Astrocyte (in vitro differentiated cells and primary cell): ENCODE data around the gene KRT39. TPM values are rescaled to one million over a fixed set of nuclear protein-coding genes. Genes with fewer than 3 reads are reported as not detected.
A peak's percentile ranks its signal among the peaks of the same experiment; 100 is the strongest.

Experiments used
- DNase-seq: peaks from one replicate; pipeline ENCODE4 v3.0.0-alpha.2; 2010; ENCODE audit warnings: low read depth
- FAIRE-seq: peaks from 2 replicates; lab custom pipeline; 2011; peaks lifted over from hg19 to GRCh38; lab: Jason Lieb, UNC
- H2AFZ ChIP-seq: 2 replicates; pipeline ENCODE4 v1.6.0; 2012; ENCODE audit warnings: low read depth, low read length, inconsistent platforms
- H3K27ac ChIP-seq: 2 replicates; pipeline ENCODE4 v1.5.1; 2011; ENCODE audit warnings: low read depth, low read length, inconsistent platforms
- H3K27me3 ChIP-seq: 2 replicates; pipeline ENCODE4 v1.6.0; 2011; ENCODE audit warnings: low read length, inconsistent platforms; ENCODE audit not compliant: insufficient read depth
- H3K36me3 ChIP-seq: 2 replicates; pipeline ENCODE4 v1.5.1; 2011; ENCODE audit warnings: low read length, inconsistent platforms; ENCODE audit not compliant: insufficient read depth
- H3K4me1 ChIP-seq: 2 replicates; pipeline ENCODE4 v1.5.1; 2011; ENCODE audit warnings: low read length, inconsistent platforms; ENCODE audit not compliant: insufficient read depth
- H3K4me2 ChIP-seq: 2 replicates; pipeline ENCODE4 v1.6.0; 2012; ENCODE audit warnings: low read length, inconsistent platforms
- H3K4me3 ChIP-seq: 2 replicates; pipeline ENCODE4 v1.5.1; 2011; ENCODE audit warnings: low read depth, mild to moderate bottlenecking, low read length, inconsistent platforms; ENCODE audit not compliant: insufficient read depth
- H3K79me2 ChIP-seq: 2 replicates; pipeline ENCODE4 v1.6.0; 2012; ENCODE audit warnings: mild to moderate bottlenecking, low read length, inconsistent platforms; ENCODE audit not compliant: insufficient read depth
- H3K9ac ChIP-seq: 2 replicates; pipeline ENCODE4 v1.6.0; 2012; ENCODE audit warnings: mild to moderate bottlenecking, low read length, inconsistent platforms
- H3K9me3 ChIP-seq: 2 replicates; pipeline ENCODE4 v1.5.1; 2012; ENCODE audit warnings: low read depth, mild to moderate bottlenecking, low read length, inconsistent platforms; ENCODE audit not compliant: insufficient read depth
- H4K20me1 ChIP-seq: 2 replicates; pipeline ENCODE4 v1.6.0; 2012; ENCODE audit warnings: low read length, inconsistent platforms; ENCODE audit not compliant: insufficient read depth
- H3K27ac Mint-ChIP-seq: one replicate; pipeline ENCODE4 v1.8.0; 2021; ENCODE audit warnings: mild to moderate bottlenecking, mixed read lengths; ENCODE audit not compliant: unreplicated experiment
- H3K27me3 Mint-ChIP-seq: one replicate; pipeline ENCODE4 v1.8.0; 2021; ENCODE audit warnings: low read depth, mixed read lengths; ENCODE audit not compliant: unreplicated experiment
- H3K36me3 Mint-ChIP-seq: one replicate; pipeline ENCODE4 v1.8.0; 2021; ENCODE audit warnings: low read depth, mixed read lengths; ENCODE audit not compliant: unreplicated experiment
- H3K4me1 Mint-ChIP-seq: one replicate; pipeline ENCODE4 v1.8.0; 2021; ENCODE audit warnings: low read depth, mixed read lengths; ENCODE audit not compliant: unreplicated experiment
- H3K4me3 Mint-ChIP-seq: one replicate; pipeline ENCODE4 v1.8.0; 2021; ENCODE audit warnings: mild to moderate bottlenecking, moderate library complexity, mixed read lengths; ENCODE audit not compliant: unreplicated experiment
- H3K9me3 Mint-ChIP-seq: one replicate; pipeline ENCODE4 v1.8.0; 2021; ENCODE audit warnings: mild to moderate bottlenecking, mixed read lengths; ENCODE audit not compliant: unreplicated experiment
- EZH2 ChIP-seq: IDR thresholded peaks from 2 replicates; pipeline ENCODE4 v1.6.1; 2012; ENCODE audit warnings: mild to moderate bottlenecking, low read length, inconsistent platforms; ENCODE audit not compliant: insufficient read depth
- total RNA-seq: library from RNA; stranded (reverse); gene quantifications from 2 replicates; pipeline ENCODE4 v1.2.1, GENCODE V29; 2021
- TF ChIP-seq, protein P1 (sequence below): IDR thresholded peaks from 2 replicates; pipeline ENCODE4 v1.5.1; 2011; ENCODE audit warnings: low read depth, mild to moderate bottlenecking, inconsistent platforms, low read length, moderate library complexity; ENCODE audit not compliant: insufficient read depth

Gene KRT39
- total RNA-seq, 1 donor from 2014 or later, result not detected

DNA sequence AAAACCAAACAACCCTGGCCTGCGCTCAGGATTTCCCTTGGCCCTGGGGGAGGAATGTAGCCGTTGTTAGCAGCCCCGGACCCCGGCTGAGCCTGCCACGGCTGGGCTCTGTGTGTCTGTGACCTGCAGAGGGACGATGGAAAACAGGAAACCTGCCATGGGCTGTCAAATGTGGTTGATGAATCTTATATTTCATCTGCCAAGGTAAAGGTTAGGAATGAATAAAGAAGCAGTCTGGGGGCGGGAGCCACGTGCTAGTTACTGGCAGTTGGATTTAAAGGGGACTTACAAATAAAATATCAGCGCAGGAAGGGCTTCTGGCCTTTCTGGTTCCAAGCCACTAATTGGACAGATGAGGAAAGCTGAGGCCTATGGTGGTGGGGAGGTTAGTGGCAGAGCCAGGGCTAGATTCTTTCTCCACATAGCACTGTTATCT, 29.3 kb downstream of the KRT39 start, which contains the start of gene KRT23:
Gene KRT23, minus strand, starts transcription at position 263 of the 436 bp plus-strand sequence. CDS start 1,043 bp downstream, outside the sequence.
- no peaks in the 10 kb centered on the region for H3K9me3 ChIP-seq
- Mint-ChIP-seq H3K27ac (no peak within 1 kb of the TSS), H3K36me3 (no peaks in the 10 kb centered on the region), H3K27me3 (no peaks in the 10 kb centered on the region), H3K4me3 (no peak within 1 kb of the TSS), H3K4me1 (peaks cover 9% of the 10 kb centered on the region), H3K9me3 (peaks cover 2% of the 10 kb centered on the region)
- H3K27me3 ChIP-seq, result no peaks in the 10 kb centered on the region
- H3K9ac ChIP-seq, result peak within 1 kb of the TSS; percentile 48
- FAIRE-seq (no peak), DNase-seq (peak; percentile 75)
- H3K27ac ChIP-seq, result peak within 1 kb of the TSS; percentile 29
- no peaks in the 10 kb centered on the region for H4K20me1 ChIP-seq
- H3K4me2 ChIP-seq, result peak within 1 kb of the TSS; percentile 14
- no peak within 1 kb of the TSS for H3K4me3 ChIP-seq
- H3K4me1 ChIP-seq, result peaks cover 17% of the 10 kb centered on the region
- H2AFZ ChIP-seq, result peak within 1 kb of the TSS; percentile 50
- TF ChIP-seq, protein P1, sequence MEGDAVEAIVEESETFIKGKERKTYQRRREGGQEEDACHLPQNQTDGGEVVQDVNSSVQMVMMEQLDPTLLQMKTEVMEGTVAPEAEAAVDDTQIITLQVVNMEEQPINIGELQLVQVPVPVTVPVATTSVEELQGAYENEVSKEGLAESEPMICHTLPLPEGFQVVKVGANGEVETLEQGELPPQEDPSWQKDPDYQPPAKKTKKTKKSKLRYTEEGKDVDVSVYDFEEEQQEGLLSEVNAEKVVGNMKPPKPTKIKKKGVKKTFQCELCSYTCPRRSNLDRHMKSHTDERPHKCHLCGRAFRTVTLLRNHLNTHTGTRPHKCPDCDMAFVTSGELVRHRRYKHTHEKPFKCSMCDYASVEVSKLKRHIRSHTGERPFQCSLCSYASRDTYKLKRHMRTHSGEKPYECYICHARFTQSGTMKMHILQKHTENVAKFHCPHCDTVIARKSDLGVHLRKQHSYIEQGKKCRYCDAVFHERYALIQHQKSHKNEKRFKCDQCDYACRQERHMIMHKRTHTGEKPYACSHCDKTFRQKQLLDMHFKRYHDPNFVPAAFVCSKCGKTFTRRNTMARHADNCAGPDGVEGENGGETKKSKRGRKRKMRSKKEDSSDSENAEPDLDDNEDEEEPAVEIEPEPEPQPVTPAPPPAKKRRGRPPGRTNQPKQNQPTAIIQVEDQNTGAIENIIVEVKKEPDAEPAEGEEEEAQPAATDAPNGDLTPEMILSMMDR, result no peak
- TF ChIP-seq EZH2, result no peak
- no peaks in the 10 kb centered on the region for H3K36me3 ChIP-seq
- no peaks in the 10 kb centered on the region for H3K79me2 ChIP-seq

DNA sequence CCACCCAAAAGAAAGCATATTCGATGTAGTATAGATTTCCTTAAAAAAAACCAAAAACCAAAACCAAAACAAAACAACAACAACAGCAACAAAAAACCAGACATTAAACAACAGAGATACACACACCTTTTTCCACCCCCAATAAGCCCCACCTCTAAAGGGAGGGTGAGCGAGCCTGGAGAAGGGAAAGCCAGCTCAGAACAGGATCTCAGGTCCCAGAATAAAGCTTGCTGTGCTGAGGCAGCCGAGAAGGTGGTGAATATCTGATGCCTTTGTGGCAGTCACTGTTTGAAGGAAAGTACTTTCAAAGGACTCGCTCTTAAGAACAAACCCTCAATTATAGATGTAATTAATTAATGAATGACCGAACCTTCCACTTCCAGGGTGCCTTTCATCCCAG, 29.8 kb downstream of the KRT39 start:
- Mint-ChIP-seq H3K36me3 (no peaks in the 10 kb centered on the region), H3K27me3 (no peaks in the 10 kb centered on the region), H3K4me3 (no peak overlapping the region), H3K4me1 (peaks cover 9% of the 10 kb centered on the region), H3K9me3 (peaks cover 2% of the 10 kb centered on the region), H3K27ac (no peak overlapping the region)
- Histone ChIP-seq H3K4me2 (peak overlapping the region; percentile 14), H2AFZ (peak overlapping the region; percentile 50), H3K36me3 (no peaks in the 10 kb centered on the region), H4K20me1 (no peaks in the 10 kb centered on the region), H3K4me3 (no peak overlapping the region), H3K27ac (peak overlapping the region; percentile 29), H3K9ac (peak overlapping the region; percentile 48), H3K27me3 (no peaks in the 10 kb centered on the region), H3K9me3 (no peaks in the 10 kb centered on the region), H3K4me1 (peaks cover 17% of the 10 kb centered on the region), H3K79me2 (no peaks in the 10 kb centered on the region)
- DNase-seq (no peak), FAIRE-seq (no peak)
- TF ChIP-seq, protein P1, result no peak
- no peak for TF ChIP-seq EZH2

DNA sequence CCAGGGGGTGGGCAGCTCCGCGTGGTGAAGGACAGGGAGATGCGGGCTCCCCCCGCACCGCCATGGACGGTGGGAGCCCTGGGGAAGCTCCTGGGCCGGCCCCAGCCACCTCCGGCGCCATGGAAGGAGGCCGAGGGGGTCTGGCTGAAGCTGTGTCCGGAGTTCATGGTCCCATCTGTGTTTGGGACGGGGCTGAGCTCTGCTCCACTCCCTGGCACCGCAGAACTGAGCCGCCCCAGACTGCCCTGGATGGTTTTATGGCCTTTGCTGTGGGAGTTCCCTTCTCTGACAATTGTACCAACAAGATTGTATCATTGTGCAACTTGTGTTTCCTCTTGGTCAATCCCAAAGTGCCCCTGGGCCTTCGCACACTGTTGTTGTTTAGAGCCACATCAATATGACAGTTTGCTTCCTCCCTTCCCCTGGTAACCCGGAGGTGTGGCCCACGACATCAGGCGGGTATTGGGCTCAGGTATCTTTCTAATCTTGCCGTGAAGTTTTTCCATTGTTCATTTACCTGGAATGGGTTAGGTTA, 30.2 kb downstream of the KRT39 start:
- no peaks in the 10 kb centered on the region for H3K27me3 ChIP-seq
- no peak for TF ChIP-seq EZH2
- TF ChIP-seq, protein P1, result no peak
- no peaks in the 10 kb centered on the region for H3K36me3 Mint-ChIP-seq
- H3K9ac ChIP-seq, result peak overlapping the region; percentile 48
- no peak overlapping the region for H3K4me2 ChIP-seq
- no peak overlapping the region for H3K27ac Mint-ChIP-seq
- H3K79me2 ChIP-seq, result no peaks in the 10 kb centered on the region
- no peak for DNase-seq
- H3K9me3 Mint-ChIP-seq, result peaks cover 2% of the 10 kb centered on the region
- no peaks in the 10 kb centered on the region for H3K36me3 ChIP-seq
- H3K27me3 Mint-ChIP-seq, result no peaks in the 10 kb centered on the region
- no peak overlapping the region for H2AFZ ChIP-seq
- H3K4me1 ChIP-seq, result peaks cover 17% of the 10 kb centered on the region
- FAIRE-seq, result no peak
- H3K4me1 Mint-ChIP-seq, result peaks cover 9% of the 10 kb centered on the region
- H3K9me3 ChIP-seq, result no peaks in the 10 kb centered on the region
- no peak overlapping the region for H3K4me3 Mint-ChIP-seq
- H3K4me3 ChIP-seq, result no peak overlapping the region
- no peaks in the 10 kb centered on the region for H4K20me1 ChIP-seq
- no peak overlapping the region for H3K27ac ChIP-seq
